Activated T-cell treated with anti-CD3 and anti-CD28 coated beads for 24 hours (primary cell): ENCODE measurements around the gene TOMM20.
A peak's percentile ranks its signal among the peaks of the same experiment; 100 is the strongest.
"Not testable (repeated sequence)": the region's sequence is repeated elsewhere in the genome, so short reads cannot be mapped to it uniquely, and the experiment has no call there.

Source experiments
- DNase-seq: peaks from one replicate; pipeline ENCODE4 v3.0.0-alpha.2; 2020; ENCODE audit warnings: low read depth

The TOMM20 gene

DNA sequence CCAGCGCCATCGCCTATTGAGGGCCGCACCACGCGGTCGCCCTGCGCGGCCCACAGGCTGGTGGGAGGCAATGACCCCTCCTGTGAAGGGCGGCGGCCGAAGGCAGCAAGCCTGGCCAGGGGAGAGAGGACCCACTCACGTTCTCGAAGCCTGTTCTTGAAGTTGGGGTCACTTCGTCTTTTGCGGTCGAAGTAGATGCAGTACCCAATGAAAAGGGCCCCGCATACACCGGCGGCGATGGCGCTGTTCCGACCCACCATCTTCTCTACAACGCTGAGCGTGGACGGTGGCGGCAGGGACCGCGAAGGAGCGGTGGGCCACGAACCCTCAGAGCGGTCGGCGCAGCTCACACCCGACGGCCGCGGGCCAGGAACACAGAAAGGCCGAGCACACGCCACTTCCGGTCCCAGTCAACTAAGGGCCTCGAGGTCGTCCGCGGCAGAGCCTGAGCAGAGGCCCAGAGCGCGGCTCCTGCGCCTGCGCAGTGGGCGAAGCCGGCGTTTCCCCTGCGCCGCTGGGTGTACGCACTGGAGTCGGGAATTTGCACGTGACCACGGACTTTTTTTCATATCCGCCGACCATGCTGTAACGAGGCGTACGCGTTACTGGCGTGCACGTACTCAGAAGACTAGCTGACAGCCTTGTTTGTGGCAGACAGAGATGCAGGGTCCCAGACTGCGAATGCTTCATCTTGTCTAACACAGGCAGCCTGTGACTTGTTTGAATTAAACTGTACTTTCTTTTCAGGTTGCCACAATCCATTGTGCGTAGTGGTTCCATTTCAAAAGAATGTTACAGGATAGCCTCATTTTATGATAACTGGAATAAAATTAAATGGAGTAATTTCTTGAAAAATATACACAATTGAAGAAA, at the start of gene TOMM20:
TSS of gene TOMM20 (minus strand) at position 382 of the 873 bp plus-strand sequence. CDS start at position 260, 122 bp downstream.
- peak; percentile 94 for DNase-seq

DNA sequence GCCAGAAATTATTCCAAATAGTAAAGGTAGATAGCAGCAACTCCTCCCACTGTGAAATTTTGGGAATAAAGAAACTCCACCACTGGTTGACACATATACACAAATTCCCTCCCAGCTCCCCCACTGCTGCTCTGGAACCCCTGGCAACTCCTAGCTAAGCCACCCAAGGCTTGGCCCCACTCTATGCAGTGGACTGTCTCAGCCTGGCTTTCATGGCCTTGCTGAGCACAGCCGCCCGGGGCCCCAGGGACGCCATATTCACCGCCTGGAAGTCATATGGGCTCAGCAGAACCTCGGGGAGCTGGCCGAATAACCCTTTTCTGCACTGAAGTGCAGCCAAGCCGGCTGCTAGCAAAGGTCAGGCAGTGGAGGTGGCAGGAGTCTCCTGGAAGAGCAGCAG, 47.8 kb upstream of the TOMM20 start:
- no peak for DNase-seq

- no peak for DNase-seq
Observed at GRCh38 chr1:235169986-235170385, 41.3 kb upstream of the TOMM20 start.

DNA sequence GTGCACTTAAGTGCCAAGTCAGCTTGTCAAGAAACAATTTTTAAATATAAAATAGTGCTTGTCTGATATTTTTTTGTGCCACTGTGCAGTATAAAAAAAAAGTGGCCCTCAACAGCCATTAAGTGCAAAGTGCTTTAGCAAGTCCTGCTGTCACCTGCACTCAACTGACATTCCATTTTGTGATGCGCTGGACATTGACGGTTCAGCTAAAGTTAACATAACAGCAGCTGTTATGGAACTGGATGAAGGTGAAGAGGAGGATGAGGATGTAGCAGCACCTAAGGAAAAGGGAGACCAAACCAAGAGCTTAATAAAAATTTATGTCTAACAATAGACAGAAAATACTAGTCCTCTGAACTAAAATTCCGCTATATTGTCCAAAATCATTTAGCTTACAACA, 39.7 kb upstream of the TOMM20 start:
- no peak for DNase-seq

DNA sequence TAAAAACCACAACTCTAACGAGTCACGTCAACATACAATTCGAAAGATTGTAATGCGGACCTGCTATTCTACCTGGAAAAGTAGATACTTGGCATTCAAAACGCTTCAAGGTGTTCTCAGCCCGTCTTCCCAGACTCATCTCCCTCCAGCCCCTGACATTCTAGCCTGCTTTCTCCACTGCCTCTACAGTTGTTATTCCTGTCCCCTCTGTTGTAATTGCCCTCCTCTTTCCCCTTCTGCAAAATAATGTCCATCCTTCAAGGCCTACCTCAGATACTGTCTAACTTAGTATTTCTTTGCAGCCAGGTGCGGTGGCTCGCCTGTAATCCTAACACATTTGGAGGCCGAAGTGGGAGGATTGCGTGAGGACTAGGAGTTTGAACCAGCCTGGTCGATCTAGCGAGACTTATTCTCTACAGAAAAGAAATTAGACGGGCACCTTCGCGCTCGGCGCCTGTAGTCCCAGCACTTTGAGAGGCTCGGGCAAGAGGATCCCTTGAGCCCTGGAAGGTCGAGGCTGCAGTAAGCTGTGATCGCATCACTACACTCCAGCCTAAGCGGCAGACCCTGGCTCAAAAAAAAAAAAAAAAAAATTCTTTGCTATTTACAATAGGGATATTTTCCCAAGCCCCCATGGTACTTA, 33.2 kb upstream of the TOMM20 start:
- no peak for DNase-seq

GRCh38 chr1:235160957-235161684, 32.5 kb upstream of the TOMM20 start, which contains the start of gene RBM34:
TSS of gene RBM34 (minus strand) at chr1:235161250. CDS start at chr1:235161226, 24 bp downstream.
- DNase-seq: peak; percentile 91

DNA sequence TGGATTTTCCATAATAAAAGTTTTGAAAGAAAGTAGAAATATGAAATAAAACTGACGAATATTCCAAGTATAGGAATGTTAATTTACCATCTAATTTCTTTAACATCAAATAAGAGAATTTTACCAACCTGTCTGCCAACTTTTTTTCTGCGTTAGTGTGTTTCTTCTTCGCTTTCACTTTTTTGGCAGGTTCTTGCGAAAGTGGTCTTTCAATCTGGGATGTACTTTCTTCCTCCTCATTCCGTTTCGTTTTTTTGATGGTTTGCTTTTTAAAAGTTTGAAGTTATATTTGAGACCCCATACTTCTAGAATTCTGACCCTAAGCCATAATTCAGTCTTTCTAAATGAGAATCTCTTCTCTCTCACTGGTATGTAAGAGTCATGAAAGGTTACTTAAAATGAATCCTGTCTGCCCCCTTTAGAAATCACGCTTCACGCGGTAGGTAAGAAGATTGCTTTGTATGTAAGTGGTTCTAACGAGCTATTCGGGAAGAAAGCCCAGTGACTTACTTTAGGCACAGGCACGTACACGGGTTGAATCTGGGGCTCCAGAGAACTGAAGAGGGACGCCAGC, 31.8 kb upstream of the TOMM20 start:
- no peak for DNase-seq

- DNase-seq: not testable (repeated sequence)
Observed at GRCh38 chr1:235159930-235160329, 31.3 kb upstream of the TOMM20 start.

- not testable (repeated sequence) for DNase-seq
Observed at GRCh38 chr1:235159284-235159683, 30.6 kb upstream of the TOMM20 start.

DNA sequence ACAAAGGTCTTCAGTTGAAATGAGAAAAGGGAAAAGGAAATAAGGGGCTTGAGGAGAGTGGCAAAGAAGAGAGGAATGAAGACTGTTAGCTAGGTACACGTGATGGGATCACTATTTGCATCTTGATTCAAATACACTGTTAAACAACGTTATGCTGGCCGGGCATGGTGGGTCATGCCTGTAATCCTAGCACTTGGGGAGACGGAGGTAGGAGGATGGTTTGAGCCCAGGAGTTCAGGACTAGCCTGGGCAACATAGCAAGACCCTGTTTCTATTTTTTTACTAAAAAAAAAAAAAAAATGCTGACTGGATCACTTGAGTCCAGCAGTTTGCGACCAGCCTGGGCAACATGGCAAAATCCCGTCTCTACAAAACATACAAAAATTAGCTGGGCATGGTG, 30.0 kb upstream of the TOMM20 start:
- DNase-seq: no peak

- no peak for DNase-seq
Observed at GRCh38 chr1:235157150-235157549, 28.5 kb upstream of the TOMM20 start.

DNA sequence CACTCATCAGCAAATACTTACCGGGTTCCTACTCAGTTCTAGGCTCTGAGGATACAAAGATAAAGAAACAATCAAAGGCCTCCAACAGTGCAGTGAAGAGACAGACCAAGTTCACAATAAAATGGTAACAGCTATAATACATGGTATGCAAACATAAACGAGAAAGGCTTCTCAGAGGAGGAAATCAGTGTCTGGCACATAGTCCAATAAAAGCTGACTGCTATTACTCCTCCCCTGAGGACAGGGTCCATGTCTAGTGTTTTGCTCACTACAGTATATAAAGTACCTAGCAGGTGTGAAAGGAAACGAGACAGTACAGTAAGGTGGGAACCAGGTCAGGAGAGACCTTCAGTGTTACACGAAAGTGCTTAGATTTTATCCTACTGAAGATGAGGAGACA, 28.1 kb upstream of the TOMM20 start:
- DNase-seq: no peak

DNA sequence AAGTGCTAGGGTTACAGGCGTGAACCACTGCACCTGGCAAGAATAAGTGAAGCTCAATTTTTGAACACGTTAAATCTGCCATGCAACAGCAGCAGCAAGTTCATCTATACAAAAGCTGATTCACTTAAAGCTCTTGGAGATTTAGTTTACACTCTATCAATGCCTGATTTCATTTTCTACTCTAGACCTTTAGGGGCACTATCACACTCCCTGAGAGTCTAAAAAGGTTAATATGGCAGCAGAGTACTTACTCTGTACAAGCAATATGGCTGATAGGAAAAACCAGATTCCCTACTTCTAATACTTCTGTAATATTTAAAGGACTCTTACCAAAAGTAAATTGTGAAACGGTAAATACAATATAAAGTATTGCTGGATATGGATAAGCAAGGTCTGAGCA, 27.6 kb upstream of the TOMM20 start:
- DNase-seq: no peak

DNA sequence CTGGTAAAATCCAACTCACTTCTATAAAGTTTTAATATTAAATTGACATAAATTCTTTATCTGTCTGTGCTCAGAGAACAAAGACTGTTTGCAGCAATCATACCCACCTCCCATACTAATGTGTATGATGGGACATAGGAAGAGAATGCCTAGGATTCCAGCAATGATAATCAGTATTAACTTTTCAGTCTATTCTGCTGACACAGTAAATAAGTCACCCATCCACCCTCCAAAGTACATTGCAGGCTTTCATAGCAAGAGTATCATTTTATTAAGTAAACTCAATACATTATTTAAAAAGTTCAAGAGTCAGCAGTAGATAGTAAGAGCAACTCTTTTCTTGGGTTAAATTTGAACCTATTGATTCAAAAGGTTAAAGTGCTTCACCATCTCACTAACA, 23.6 kb upstream of the TOMM20 start:
- no peak for DNase-seq

- no peak for DNase-seq
Observed at GRCh38 chr1:235151033-235151432, 22.4 kb upstream of the TOMM20 start.

- DNase-seq: no peak
Observed at GRCh38 chr1:235149824-235150223, 21.2 kb upstream of the TOMM20 start.

DNA sequence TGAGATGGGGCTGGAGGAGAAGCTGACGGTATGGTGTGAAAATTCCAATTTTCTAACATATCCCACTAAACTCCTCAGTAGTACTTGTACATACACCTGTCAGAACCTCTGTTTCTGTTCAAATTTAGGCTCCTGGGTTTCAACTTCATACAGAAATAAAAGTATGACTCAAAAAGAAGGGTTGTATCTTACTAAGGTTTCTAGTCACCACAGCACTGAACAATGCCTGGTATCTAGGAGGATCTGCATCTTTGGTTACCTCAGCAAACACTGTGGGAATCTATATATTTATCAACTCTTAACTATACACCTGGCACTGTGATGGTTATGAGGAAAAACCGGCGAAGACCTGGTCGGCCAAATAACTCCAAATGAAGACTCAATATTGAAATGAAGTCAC, 18.6 kb upstream of the TOMM20 start:
- no peak for DNase-seq

DNA sequence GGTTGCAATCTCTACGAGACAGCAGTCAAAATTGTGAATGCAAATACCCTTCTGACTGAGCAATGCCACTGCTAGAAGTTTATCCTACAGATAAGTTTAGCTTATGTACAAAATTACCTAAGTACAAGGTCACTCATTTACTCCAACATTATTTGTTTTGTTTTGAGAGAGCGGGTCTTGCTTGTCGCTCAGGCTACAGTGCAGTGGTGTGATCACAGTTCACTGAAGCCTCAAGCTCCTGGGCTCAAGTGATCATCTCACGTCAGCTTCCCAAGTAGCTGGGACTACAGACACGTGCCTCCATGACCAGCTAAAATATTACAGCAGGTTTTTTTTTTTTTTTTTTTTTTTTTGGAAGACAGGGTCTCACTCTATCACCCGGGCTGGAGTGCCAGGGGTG, 17.0 kb upstream of the TOMM20 start:
- DNase-seq: no peak

- no peak for DNase-seq
Observed at GRCh38 chr1:235142991-235143390, 14.4 kb upstream of the TOMM20 start.

DNA sequence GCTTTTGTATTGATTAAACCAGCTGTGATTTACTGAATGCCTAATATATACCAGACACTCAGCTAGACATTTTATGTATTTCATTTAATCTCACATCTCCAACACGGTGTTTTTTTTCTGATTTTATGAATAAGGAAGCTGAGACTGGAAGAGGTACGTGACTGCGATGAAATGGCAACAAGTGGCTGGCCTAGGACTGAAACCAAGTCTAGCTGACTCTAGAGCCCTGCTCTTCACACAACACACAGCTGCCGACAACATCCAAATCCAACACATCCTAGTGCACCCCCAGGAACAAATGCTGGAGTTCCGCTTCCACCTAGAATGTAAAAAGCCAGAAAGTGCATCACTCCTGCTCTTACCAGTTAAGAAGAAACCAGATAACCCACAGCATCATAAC, 10.7 kb upstream of the TOMM20 start:
- DNase-seq: no peak

GRCh38 chr1:235138821-235139220, 10.2 kb upstream of the TOMM20 start:
- peak; percentile 20 for DNase-seq

DNA sequence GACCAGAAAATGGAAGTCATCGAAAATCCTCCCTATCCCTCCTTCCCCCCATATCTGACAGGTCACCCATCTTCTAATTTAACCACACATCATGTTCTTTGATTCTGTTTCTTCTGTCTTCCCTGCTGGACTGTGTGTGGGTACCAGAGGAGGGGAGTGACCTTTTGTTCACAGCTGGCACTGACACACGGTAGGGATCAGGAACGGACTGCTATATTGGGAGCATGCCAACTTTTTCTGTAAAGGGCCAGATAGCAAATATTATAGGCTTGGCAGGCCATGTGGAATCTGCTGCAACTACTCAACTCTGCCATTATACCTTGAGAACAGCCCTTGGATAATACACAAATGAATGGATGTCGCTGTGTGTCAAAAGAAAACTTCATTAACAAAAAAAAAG, 7.5 kb upstream of the TOMM20 start:
- DNase-seq: no peak
